Body of pancreas (tissue), 4 donors: Measurements from ENCODE around the gene TUBGCP5. TPM values are rescaled to one million over a fixed set of nuclear protein-coding genes. Genes with fewer than 3 reads are reported as not detected.

Experiments
- ATAC-seq: fragments of 150-250 bp; one replicate; pipeline ENCODE4 v1.9.1; 2016
- DNase-seq, 4 donors: peaks; one replicate each; pipeline ENCODE4 v3.0.0-alpha.2; 2019
- H3K27ac ChIP-seq, 4 donors: fragments of 200-600 bp; sonication (generic); 1 replicate in 3 of 4; 2 replicates in 1 of 4; pipeline versions ENCODE4 v1.5.1 to v1.6.1; 2016 to 2019; ENCODE audit warnings: mild to moderate bottlenecking in 1 of 4, mixed read lengths in 1 of 4, moderate library complexity in 1 of 4
- H3K27me3 ChIP-seq, 2 donors: fragments of 200-600 bp; sonication (generic); one replicate each; pipeline ENCODE4 v1.6.0; 2016; ENCODE audit warnings: mild to moderate bottlenecking in 1 of 2
- H3K36me3 ChIP-seq, 2 donors: fragments of 200-600 bp; sonication (generic); replicated peaks in 1 of 2; 2 replicates each; pipeline ENCODE4 v1.5.1; 2016; ENCODE audit warnings: low read depth in 2 of 2; ENCODE audit not compliant: insufficient read depth in 1 of 2
- H3K4me1 ChIP-seq: fragments of 200-600 bp; sonication (generic); one replicate; pipeline ENCODE4 v1.6.0; 2016
- H3K4me3 ChIP-seq, 2 donors: fragments of 200-600 bp; sonication (generic); 1 replicate in 1 of 2; 2 replicates in 1 of 2; pipeline ENCODE4 v1.5.1; 2016 to 2019
- H3K9me3 ChIP-seq, 3 donors: fragments of 200-600 bp; sonication (generic); 1 replicate in 2 of 3; 2 replicates in 1 of 3; pipeline ENCODE4 v1.5.1; 2016
- CTCF ChIP-seq, 7 experiments: fragments of 450-650 bp in 4 of 7; fragments of 200-600 bp in 3 of 7; sonication (generic) in 3 of 7; IDR thresholded peaks; one replicate each; pipeline ENCODE4 v1.5.1; 2016 to 2019; ENCODE audit warnings: antibody characterized with exemption in 7 of 7
- POLR2A ChIP-seq, 3 donors: fragments of 450-650 bp; IDR thresholded peaks; one replicate each; pipeline ENCODE4 v1.6.1; 2016; ENCODE audit warnings: antibody characterized with exemption in 3 of 3, mild to moderate bottlenecking in 2 of 3
- WGBS, 2 donors: methylation state at CpG; one replicate each; pipeline ENCODE4 v1.1.5; 2017; 5-methylcytosine and 5-hydroxymethylcytosine counted together
- intact Hi-C: fragments of 100-400 bp; cut with DNase I; formaldehyde crosslinking; loops from one replicate; pipeline ENCODE4 v1.15.1; 2023
- total RNA-seq, 2 donors: library from RNA; depleted of rRNA; stranded (reverse); fragments of >200 nt; gene quantifications; one replicate each; pipeline ENCODE4 v1.1.0, GENCODE V29; 2016

TUBGCP5 gene
- total RNA-seq, 2 donors from 2014 or later, result 12.2 to 12.7 TPM

- TF ChIP-seq CTCF (IDR thresholded peaks at IDR 0.05) (no peak), POLR2A (IDR thresholded peaks at IDR 0.05) (no peak)
- 42 to 53% methylated on average over 5 of the region's 5 CpGs for WGBS, 2 donors
- intact Hi-C loops, result no loop called here
Measured at GRCh38 chr15:22973286-22973685, 66.1 kb downstream of the TUBGCP5 start.

DNA sequence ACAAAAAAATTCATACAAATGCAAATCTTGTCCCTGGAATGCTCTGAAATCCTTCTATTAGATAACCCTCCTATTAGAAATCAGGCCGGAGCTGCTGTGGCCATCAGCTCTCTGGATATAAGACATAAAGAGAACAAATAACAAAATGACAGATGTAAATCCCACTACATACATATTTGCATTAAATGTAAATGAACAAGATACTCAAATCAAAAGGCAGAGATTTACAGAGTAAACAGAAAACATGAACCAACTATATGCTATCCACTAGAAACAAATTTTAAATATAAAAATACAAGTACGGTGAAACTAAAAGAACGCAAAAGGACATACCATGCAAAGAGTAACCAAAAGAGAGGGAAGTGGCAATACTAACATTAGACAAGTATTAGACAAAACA lies 69.9 kb downstream of the TUBGCP5 start:
- Histone ChIP-seq H3K4me1 (peaks cover 37% of the 10 kb centered on the region), H3K9me3 (no peaks in the 10 kb centered on the region), H3K36me3 (no peaks in the 10 kb centered on the region), H3K27ac (no peak overlapping the region), H3K27me3 (no peaks in the 10 kb centered on the region), H3K4me3 (no peak overlapping the region)
- intact Hi-C loops, result no loop called here
- DNase-seq (no peak), ATAC-seq (no peak)
- WGBS, 2 donors, result 88 to 97% methylated on average over 3 of the region's 3 CpGs
- no peak for TF ChIP-seq POLR2A (IDR thresholded peaks at IDR 0.05)
- no peak for TF ChIP-seq CTCF (IDR thresholded peaks at IDR 0.05)

More at GRCh38 chr15:22973286-22973685, 66.1 kb downstream of the TUBGCP5 start:
- no peaks in the 10 kb centered on the region for H3K27me3 ChIP-seq
- no peak overlapping the region for H3K4me3 ChIP-seq
- peaks cover 47% of the 10 kb centered on the region for H3K4me1 ChIP-seq
- ATAC-seq (no peak), DNase-seq (peak in 1 of 4 donors; percentile 34)
- peak overlapping the region in 1 of 4 donors; percentile 39 for H3K27ac ChIP-seq
- H3K9me3 ChIP-seq, result no peaks in the 10 kb centered on the region
- no peaks in the 10 kb centered on the region for H3K36me3 ChIP-seq

GRCh38 chr15:22968366-22968765 lies 71.0 kb downstream of the TUBGCP5 start:
- 51 to 60% methylated on average over 5 of the region's 5 CpGs for WGBS, 2 donors
- no peak overlapping the region for H3K4me3 ChIP-seq
- no peaks in the 10 kb centered on the region for H3K27me3 ChIP-seq
- no peaks in the 10 kb centered on the region for H3K9me3 ChIP-seq
- intact Hi-C loops, result no loop called here
- no peak overlapping the region for H3K27ac ChIP-seq
- no peaks in the 10 kb centered on the region for H3K36me3 ChIP-seq
- no peak for ATAC-seq
- TF ChIP-seq CTCF (IDR thresholded peaks at IDR 0.05) (no peak), POLR2A (IDR thresholded peaks at IDR 0.05) (no peak)
- H3K4me1 ChIP-seq, result peaks cover 37% of the 10 kb centered on the region
- DNase-seq, result no peak

DNA sequence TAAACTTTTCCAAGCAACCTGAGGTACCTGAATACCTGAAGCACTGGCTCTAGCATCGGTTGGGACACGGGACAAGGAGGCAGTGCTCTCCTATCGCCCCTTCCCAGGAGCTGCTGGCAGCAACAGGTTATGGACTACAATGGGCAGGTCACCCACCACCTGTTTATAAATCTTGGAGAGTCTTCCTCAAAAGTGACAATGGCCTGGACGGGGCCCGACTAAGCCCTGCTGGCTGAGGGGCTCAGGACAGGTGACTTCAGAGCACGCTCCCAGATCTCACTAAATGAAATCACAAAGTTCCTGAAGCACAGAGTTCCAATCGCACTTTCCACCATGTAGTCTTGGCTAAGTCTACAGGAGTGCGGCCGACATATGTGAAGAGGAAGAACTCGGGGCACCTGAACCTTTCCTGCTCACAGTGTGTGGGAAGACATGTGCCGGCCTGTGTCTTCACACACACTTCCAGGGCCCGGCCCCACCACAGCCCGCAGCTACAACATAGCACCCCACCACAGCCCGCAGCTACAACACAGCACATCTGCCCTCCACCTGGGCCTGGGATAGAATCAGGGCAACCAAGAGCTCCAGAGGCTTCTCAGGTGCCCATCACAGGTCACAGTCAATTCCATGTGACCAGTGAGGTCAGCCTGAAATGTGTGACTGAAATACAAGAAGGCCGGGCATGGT lies 72.1 kb downstream of the TUBGCP5 start:
- ATAC-seq (no peak), DNase-seq (no peak)
- no peaks in the 10 kb centered on the region for H3K36me3 ChIP-seq
- no peak overlapping the region for H3K4me3 ChIP-seq
- TF ChIP-seq POLR2A (IDR thresholded peaks at IDR 0.05) (no peak), CTCF (IDR thresholded peaks at IDR 0.05) (no peak)
- H3K9me3 ChIP-seq, result no peaks in the 10 kb centered on the region
- peaks cover 41% of the 10 kb centered on the region for H3K4me1 ChIP-seq
- WGBS, 2 donors, result 93 to 94% methylated on average over 5 to 15 of the region's 15 CpGs
- intact Hi-C loops, result no loop called here
- H3K27ac ChIP-seq, result no peak overlapping the region
- no peaks in the 10 kb centered on the region for H3K27me3 ChIP-seq
